Fibroblast of pulmonary artery (primary cell): Measurements from ENCODE around the gene SCMH1.

Experiments used
- DNase-seq: peaks from one replicate; pipeline ENCODE4 v3.0.0-alpha.2; 2010; ENCODE audit warnings: low read depth
- H3K4me3 ChIP-seq: replicated peaks from 2 replicates; pipeline ENCODE4 v1.5.1; 2011; ENCODE audit warnings: low read depth, mild to moderate bottlenecking, control low read depth, low read length, moderate library complexity
- CTCF ChIP-seq: IDR thresholded peaks from 2 replicates; pipeline ENCODE4 v1.5.1; 2011; ENCODE audit warnings: mild to moderate bottlenecking, control low read depth, low read length, inconsistent platforms; ENCODE audit errors: missing control alignments

The SCMH1 gene

DNA sequence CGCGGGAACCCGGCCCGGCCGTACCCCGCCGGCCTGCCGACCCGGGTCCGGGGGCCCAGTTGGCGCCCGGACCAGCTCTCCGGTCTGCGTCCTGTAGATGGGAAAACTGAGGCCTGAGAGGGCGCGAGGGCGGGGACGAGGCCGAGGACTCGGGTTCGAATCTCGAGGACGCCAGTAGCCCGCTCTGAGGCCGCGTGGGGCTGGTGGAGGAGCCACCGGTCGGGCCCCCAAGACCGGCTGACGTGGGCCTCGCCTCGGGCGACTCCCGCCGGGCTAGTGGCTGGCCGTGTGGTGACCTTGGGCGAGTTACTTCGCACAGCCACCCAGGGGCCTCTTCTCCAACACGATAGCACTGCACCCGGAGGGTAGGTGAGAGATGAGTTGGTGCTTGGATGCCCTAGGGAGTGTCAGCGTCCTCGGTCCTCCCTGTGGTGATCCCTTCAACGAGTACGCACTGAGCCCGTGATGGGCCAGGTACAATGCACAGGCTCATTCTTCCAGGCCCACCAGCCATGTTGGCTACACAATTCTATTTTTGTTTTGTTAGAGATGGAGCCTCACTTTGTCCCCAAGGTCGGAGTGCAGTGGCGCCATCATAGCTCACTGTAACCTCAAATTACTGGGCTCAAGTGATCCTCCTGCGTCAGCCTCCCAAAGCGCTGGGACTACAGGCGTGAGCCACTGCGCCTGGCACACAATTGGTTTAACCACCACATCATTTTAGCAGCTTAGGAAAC lies 404 bp upstream of the SCMH1 start:
- DNase-seq: no peak
- no peak for TF ChIP-seq CTCF
- H3K4me3 ChIP-seq: peak overlapping the region; percentile 65

GRCh38 chr1:41241354-41241748 lies 755 bp downstream of the SCMH1 start:
- H3K4me3 ChIP-seq: peak overlapping the region; percentile 59
- TF ChIP-seq CTCF: no peak
- DNase-seq: peak; percentile 22

DNA sequence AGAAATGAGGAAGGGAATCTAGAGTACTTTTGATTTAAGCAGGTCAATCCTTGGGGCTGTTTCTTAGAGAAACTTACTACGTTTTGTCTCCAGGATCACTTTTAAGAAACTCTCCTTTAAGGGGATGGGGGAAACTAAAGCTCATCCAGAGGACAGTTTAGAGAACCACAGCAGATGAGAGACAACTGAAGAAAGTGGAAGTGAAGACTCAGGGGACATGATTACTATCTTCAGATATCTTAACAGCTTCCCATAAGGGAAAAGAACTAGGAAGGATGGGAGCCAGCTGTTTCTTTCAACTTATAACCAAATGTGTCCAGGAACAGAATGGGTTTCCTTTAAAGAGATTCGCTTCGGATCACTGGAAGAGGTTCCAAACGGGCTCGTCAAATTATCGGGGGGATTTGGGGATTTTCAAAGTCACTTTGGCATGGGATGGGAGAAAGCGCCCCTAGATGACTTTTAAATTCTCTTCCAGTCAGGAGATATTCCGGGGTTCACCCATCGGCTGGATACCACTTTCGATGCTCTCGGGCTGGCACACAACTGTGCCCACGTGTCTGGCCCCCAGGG lies 1.2 kb downstream of the SCMH1 start:
- peak overlapping the region; percentile 59 for H3K4me3 ChIP-seq
- no peak for TF ChIP-seq CTCF
- peak; percentile 20 for DNase-seq

- TF ChIP-seq CTCF: peak; percentile 66
- peak overlapping the region; percentile 59 for H3K4me3 ChIP-seq
- peak; percentile 74 for DNase-seq
These were observed 2.0 kb downstream of the SCMH1 start for GRCh38 chr1:41239988-41240610.

- no peak overlapping the region for H3K4me3 ChIP-seq
- DNase-seq: no peak
- TF ChIP-seq CTCF: no peak
These were observed 3.7 kb downstream of the SCMH1 start for GRCh38 chr1:41238311-41238988.

GRCh38 chr1:41236781-41237180 lies 5.3 kb downstream of the SCMH1 start:
- TF ChIP-seq CTCF: no peak
- DNase-seq: no peak
- H3K4me3 ChIP-seq: no peak overlapping the region
